Epithelial cell of esophagus (primary cell): ENCODE measurements around the gene ZNF407.

Source experiments
- DNase-seq: peaks from one replicate; pipeline ENCODE4 v3.0.0; 2010; ENCODE audit warnings: low read depth
- H3K4me3 ChIP-seq: 2 replicates; pipeline ENCODE4 v1.5.1; 2011; ENCODE audit warnings: mild to moderate bottlenecking, low read length, control low read depth
- TF ChIP-seq, protein P1 (sequence below): IDR thresholded peaks from 2 replicates; pipeline ENCODE4 v1.5.1; 2011; ENCODE audit warnings: low read depth, mild to moderate bottlenecking, low read length, control low read depth, inconsistent platforms; ENCODE audit not compliant: insufficient read depth; ENCODE audit errors: missing control alignments

The ZNF407 gene

GRCh38 chr18:74768096-74768495 lies 170.4 kb downstream of the ZNF407 start:
- TF ChIP-seq, protein P1, sequence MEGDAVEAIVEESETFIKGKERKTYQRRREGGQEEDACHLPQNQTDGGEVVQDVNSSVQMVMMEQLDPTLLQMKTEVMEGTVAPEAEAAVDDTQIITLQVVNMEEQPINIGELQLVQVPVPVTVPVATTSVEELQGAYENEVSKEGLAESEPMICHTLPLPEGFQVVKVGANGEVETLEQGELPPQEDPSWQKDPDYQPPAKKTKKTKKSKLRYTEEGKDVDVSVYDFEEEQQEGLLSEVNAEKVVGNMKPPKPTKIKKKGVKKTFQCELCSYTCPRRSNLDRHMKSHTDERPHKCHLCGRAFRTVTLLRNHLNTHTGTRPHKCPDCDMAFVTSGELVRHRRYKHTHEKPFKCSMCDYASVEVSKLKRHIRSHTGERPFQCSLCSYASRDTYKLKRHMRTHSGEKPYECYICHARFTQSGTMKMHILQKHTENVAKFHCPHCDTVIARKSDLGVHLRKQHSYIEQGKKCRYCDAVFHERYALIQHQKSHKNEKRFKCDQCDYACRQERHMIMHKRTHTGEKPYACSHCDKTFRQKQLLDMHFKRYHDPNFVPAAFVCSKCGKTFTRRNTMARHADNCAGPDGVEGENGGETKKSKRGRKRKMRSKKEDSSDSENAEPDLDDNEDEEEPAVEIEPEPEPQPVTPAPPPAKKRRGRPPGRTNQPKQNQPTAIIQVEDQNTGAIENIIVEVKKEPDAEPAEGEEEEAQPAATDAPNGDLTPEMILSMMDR: no peak
- no peak overlapping the region for H3K4me3 ChIP-seq
- no peak for DNase-seq

- TF ChIP-seq, protein P1: no peak
- no peak overlapping the region for H3K4me3 ChIP-seq
- DNase-seq: no peak
Observed at GRCh38 chr18:74773171-74773624, 175.5 kb downstream of the ZNF407 start.

GRCh38 chr18:74774486-74774885 lies 176.8 kb downstream of the ZNF407 start:
- H3K4me3 ChIP-seq: no peak overlapping the region
- TF ChIP-seq, protein P1: no peak
- DNase-seq: no peak

- DNase-seq: peak; percentile 18
- TF ChIP-seq, protein P1: no peak
- H3K4me3 ChIP-seq: no peak overlapping the region
Observed at GRCh38 chr18:74775239-74775638, 177.6 kb downstream of the ZNF407 start.

DNA sequence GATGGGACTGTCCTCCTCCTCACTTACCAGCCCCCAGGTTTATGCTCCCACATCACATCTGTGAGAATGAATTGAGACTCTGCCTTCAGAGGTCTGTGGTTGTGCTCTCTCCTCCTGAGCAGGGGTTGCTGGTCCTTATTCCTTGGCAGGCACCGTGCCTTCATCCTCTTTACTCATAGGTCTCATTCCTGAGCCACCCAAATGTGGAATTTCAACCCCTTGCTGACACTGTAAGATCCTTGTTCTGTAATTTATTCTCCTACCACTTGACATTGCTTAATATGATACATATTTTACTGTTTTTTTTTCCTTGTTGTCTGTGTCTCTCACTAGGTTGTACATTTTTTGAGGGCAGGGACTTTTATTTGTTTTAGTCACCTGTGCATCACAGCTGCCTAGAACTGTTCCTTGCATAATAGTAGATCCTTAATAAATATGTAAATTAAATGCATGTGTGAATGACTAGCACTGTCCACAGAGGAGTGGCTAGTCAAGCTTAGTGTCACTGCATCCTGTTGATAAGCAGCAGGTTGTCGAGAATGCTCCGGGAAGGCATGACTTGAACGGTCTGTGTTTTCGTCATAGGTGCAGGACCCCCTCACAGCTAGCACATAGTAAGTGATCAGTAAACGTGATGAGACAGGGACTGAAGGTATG lies 180.6 kb downstream of the ZNF407 start:
- DNase-seq: peak; percentile 58
- TF ChIP-seq, protein P1: no peak
- H3K4me3 ChIP-seq: no peak overlapping the region

DNA sequence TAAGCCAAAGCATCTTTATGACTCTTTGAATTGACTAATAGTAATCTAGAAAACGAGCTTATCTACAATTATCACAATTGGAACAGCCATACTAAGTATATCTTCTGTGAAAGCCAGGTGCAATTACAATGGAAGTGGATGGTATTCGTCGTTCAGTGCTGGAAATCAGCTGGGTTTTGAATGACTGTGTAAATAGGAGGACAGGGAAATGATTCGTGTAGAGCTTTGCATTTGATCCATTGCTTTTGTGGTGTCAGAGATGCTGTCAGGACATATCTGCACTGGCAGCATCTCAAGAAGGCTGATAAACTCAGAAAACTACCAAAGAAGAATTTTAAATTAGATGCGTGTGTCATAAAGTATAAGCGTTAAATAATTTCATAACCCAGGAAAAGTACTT lies 187.1 kb downstream of the ZNF407 start:
- DNase-seq: no peak
- TF ChIP-seq, protein P1: no peak
- no peak overlapping the region for H3K4me3 ChIP-seq

GRCh38 chr18:74785632-74786031 lies 188.0 kb downstream of the ZNF407 start:
- no peak for DNase-seq
- no peak overlapping the region for H3K4me3 ChIP-seq
- TF ChIP-seq, protein P1: no peak
